Cardiac atrium fibroblast (primary cell): ENCODE results near the gene KRT72. TPM values are rescaled to one million over a fixed set of nuclear protein-coding genes. Genes with fewer than 3 reads are reported as not detected.

Source experiments
- total RNA-seq: library from RNA; depleted of rRNA; stranded (reverse); fragments of >200 nt; gene quantifications from 2 replicates; pipeline ENCODE4 v1.2.3, GENCODE V29; 2015

KRT72 gene
- not detected in 2 replicates for total RNA-seq

DNA sequence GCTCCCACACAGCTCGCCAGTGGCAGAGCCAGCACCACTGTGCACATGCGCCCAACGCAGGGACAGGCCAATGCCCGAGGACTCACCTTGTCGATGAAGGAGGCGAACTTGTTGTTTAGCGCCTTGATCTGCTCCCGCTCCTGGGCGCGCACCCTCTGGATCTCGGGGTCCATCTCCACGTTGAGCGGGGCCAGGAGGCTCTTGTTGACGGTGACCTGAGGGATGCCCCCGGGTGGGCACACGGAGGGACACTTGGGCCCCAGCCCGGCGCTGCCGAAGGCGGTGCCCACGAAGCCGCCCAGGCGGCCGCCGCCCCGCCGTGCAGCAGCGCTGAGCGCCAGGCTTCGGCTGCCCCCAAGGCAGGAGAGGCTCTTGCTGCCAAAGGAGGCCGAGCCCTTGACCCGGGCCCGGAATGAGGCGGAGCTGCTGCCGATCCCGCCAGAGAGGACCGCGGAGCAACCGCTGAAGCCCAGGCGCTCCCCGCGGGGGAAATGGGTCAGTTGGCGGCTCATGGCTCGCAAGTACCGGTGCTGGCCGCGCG lies at the start of gene KRT72:
TSS of gene KRT72 (minus strand) at position 523 of the 541 bp plus-strand sequence. CDS start at position 512, 11 bp downstream.

DNA sequence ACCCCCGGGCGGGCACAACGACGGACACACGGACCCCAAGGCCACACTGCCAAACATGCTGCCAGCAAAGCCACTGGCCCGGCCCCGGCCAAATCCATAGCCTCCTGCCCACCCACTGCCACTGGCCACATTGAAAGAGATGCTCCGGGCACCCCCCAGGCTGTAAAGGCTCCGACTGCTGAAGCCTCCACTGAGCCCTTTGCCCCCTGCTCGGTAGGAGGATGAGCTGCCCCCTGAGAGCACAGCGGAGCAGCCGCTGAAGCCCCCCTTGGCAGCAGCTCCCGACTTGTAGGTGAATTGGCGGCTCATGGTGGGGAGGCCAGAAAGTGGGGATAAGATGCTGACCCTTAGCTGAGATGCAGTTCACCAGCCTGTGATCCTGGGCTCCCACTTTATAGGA lies 17.0 kb upstream of the KRT72 start, which contains the start of gene KRT73:
TSS of gene KRT73 (minus strand) at position 344 of the 400 bp plus-strand sequence. CDS start at position 309, 35 bp downstream.

DNA sequence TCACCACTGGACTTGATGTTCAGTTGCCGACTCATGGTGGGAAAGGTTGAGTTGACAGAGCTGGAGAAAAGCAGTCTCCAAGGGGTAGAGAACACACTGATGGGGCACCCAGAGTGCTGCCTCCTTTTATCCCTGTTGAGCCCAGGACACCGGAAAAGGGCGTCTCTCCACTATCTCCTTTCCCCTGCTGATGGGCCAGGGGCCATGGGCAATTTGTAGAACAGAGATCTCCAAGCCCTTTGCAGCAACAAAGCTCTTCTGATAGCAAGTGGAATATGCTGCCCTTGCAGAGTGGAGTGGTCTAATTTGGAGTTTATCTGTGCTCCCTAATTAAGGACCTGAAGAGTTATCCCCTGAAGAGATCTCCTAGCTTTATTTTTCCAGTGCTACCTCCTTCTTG lies 27.5 kb downstream of the KRT72 start, which contains the start of gene KRT74:
TSS of gene KRT74 (minus strand) at position 101 of the 400 bp plus-strand sequence. CDS start at position 35, 66 bp downstream.

GRCh38 chr12:52552681-52553195 lies 48.5 kb downstream of the KRT72 start, which contains the start of gene KRT71:
Gene KRT71 (minus strand): TSS chr12:52553145. CDS start chr12:52553077, 68 bp downstream.

Other genes with a start within 250 kb of the KRT72 start
- gene KRT85, start 234.0 kb downstream of the KRT72 start, total RNA-seq = not detected in 2 replicates
- gene KRT84, start 215.8 kb downstream of the KRT72 start, total RNA-seq = not detected in 2 replicates
- gene KRT82, start 195.1 kb downstream of the KRT72 start, total RNA-seq = not detected in 2 replicates
- gene KRT75, start 167.1 kb downstream of the KRT72 start, total RNA-seq = not detected in 2 replicates
- gene KRT6B, start 149.3 kb downstream of the KRT72 start, total RNA-seq = not detected in 2 replicates
- gene KRT6C, start 127.7 kb downstream of the KRT72 start, total RNA-seq = not detected in 2 replicates
- not detected in 2 replicates for gene KRT6A, start 108.2 kb downstream of the KRT72 start, total RNA-seq
- gene KRT5, start 81.1 kb downstream of the KRT72 start, total RNA-seq = not detected in 2 replicates
- gene KRT71, start 48.3 kb downstream of the KRT72 start, total RNA-seq = not detected in 2 replicates
- gene KRT74, start 27.6 kb downstream of the KRT72 start, total RNA-seq = not detected in 2 replicates
- gene KRT73, start 17.1 kb upstream of the KRT72 start, total RNA-seq = not detected in 2 replicates
- not detected in 2 replicates for gene KRT2, start 50.7 kb upstream of the KRT72 start, total RNA-seq
- not detected in 2 replicates for gene KRT1, start 78.9 kb upstream of the KRT72 start, total RNA-seq
- not detected in 2 replicates for gene KRT77, start 102.1 kb upstream of the KRT72 start, total RNA-seq
- gene KRT76, start 175.9 kb upstream of the KRT72 start, total RNA-seq = not detected in 2 replicates
- not detected in 2 replicates for gene KRT3, start 194.7 kb upstream of the KRT72 start, total RNA-seq
- gene KRT4, start 212.7 kb upstream of the KRT72 start, total RNA-seq = not detected in 2 replicates
- gene KRT79, start 232.8 kb upstream of the KRT72 start, total RNA-seq = not detected in 2 replicates
- not detected in 2 replicates for gene KRT78, start 247.5 kb upstream of the KRT72 start, total RNA-seq